Measurements from ENCODE around the gene BAZ1A.

BAZ1A gene

GRCh38 chr14:34875031-34875922, at the start of gene BAZ1A:
BAZ1A (minus strand) TSS chr14:34875360; CDS start chr14:34874604, 756 bp downstream.
- DNase-seq (ENCODE audit: low spot score): peak; percentile 86

- peak; percentile 23 for DNase-seq (ENCODE audit: low spot score)
Measured at GRCh38 chr14:34920339-34920738, 45.2 kb upstream of the BAZ1A start.

- DNase-seq (ENCODE audit: low spot score): no peak
Measured at GRCh38 chr14:34913619-34914018, 38.5 kb upstream of the BAZ1A start.

GRCh38 chr14:34912966-34913365, 37.8 kb upstream of the BAZ1A start:
- DNase-seq (ENCODE audit: low spot score): no peak

- DNase-seq (ENCODE audit: low spot score): no peak
Measured at GRCh38 chr14:34912182-34912581, 37.0 kb upstream of the BAZ1A start.

- peak; percentile 51 for DNase-seq (ENCODE audit: low spot score)
Measured at GRCh38 chr14:34911209-34912150, 36.3 kb upstream of the BAZ1A start.

- DNase-seq (ENCODE audit: low spot score): no peak
Measured at GRCh38 chr14:34906287-34906686, 31.1 kb upstream of the BAZ1A start.

GRCh38 chr14:34895277-34895676, 20.1 kb upstream of the BAZ1A start:
- no peak for DNase-seq (ENCODE audit: low spot score)

GRCh38 chr14:34890937-34891336, 15.8 kb upstream of the BAZ1A start:
- no peak for DNase-seq (ENCODE audit: low spot score)

- DNase-seq (ENCODE audit: low spot score): no peak
Measured at GRCh38 chr14:34888186-34888585, 13.0 kb upstream of the BAZ1A start.

GRCh38 chr14:34883954-34884353, 8.8 kb upstream of the BAZ1A start:
- no peak for DNase-seq (ENCODE audit: low spot score)

- peak; percentile 71 for DNase-seq (ENCODE audit: low spot score)
Measured at GRCh38 chr14:34874386-34875030, 652 bp downstream of the BAZ1A start.

- peak; percentile 68 for DNase-seq (ENCODE audit: low spot score)
Measured at GRCh38 chr14:34873589-34874385, 1.4 kb downstream of the BAZ1A start.

- peak; percentile 56 for DNase-seq (ENCODE audit: low spot score)
Measured at GRCh38 chr14:34872822-34873588, 2.2 kb downstream of the BAZ1A start.

- no peak for DNase-seq (ENCODE audit: low spot score)
Measured at GRCh38 chr14:34867199-34867598, 8.0 kb downstream of the BAZ1A start.

- DNase-seq (ENCODE audit: low spot score): no peak
Measured at GRCh38 chr14:34865889-34866574, 9.1 kb downstream of the BAZ1A start.

GRCh38 chr14:34863844-34864243, 11.3 kb downstream of the BAZ1A start:
- DNase-seq (ENCODE audit: low spot score): no peak

GRCh38 chr14:34858765-34859164, 16.4 kb downstream of the BAZ1A start:
- no peak for DNase-seq (ENCODE audit: low spot score)

- no peak for DNase-seq (ENCODE audit: low spot score)
Measured at GRCh38 chr14:34857689-34858449, 17.3 kb downstream of the BAZ1A start.

Data from AG08396 (cell line).